Activated T-helper 1 cell treated with anti-CD3 and anti-CD28 coated beads, Interleukin-12 subunit alpha, Interleukin-12 subunit beta, Interleukin-2, Interleukin-4 antibody, amounts not matched to agents 30 ng/mL and 10 ng/mL and 1 ng/mL, durations not matched to agents 14 hours and 24 hours and 36 hours (primary cell): ENCODE data around the gene KRTAP10-2. TPM values are rescaled to one million over a fixed set of nuclear protein-coding genes. Genes with fewer than 3 reads are reported as not detected.
"Not testable (repeated sequence)": the region's sequence is repeated elsewhere in the genome, so short reads cannot be mapped to it uniquely, and the experiment has no call there.

Experiments
- DNase-seq: peaks from one replicate; pipeline ENCODE4 v3.0.0; 2021; ENCODE audit warnings: low spot score
- H3K27ac Mint-ChIP-seq: one replicate; pipeline ENCODE4 v1.8.0; 2021; ENCODE audit warnings: mild to moderate bottlenecking, mixed read lengths
- H3K27me3 Mint-ChIP-seq: one replicate; pipeline ENCODE4 v1.8.0; 2022; ENCODE audit warnings: mild to moderate bottlenecking, moderate library complexity, mixed read lengths; ENCODE audit not compliant: insufficient read depth
- H3K36me3 Mint-ChIP-seq: one replicate; pipeline ENCODE4 v1.8.0; 2021; ENCODE audit warnings: low read depth, mixed read lengths
- H3K4me1 Mint-ChIP-seq: one replicate; pipeline ENCODE4 v1.8.0; 2021; ENCODE audit warnings: low read depth, mixed read lengths
- H3K4me3 Mint-ChIP-seq: one replicate; pipeline ENCODE4 v1.8.0; 2021; ENCODE audit warnings: mild to moderate bottlenecking, moderate library complexity, mixed read lengths
- H3K9me3 Mint-ChIP-seq: one replicate; pipeline ENCODE4 v1.8.0; 2021; ENCODE audit warnings: mixed read lengths
- intact Hi-C: fragments of 100-400 bp; cut with micrococcal nuclease; formaldehyde crosslinking; loops from one replicate; pipeline ENCODE4 v1.15.1; 2024
- total RNA-seq: library from RNA; stranded (reverse); gene quantifications from 2 replicates; pipeline ENCODE4 v1.2.3, GENCODE V29; 2022

The KRTAP10-2 gene
- total RNA-seq, 1 donor from 2014 or later: not detected

DNA sequence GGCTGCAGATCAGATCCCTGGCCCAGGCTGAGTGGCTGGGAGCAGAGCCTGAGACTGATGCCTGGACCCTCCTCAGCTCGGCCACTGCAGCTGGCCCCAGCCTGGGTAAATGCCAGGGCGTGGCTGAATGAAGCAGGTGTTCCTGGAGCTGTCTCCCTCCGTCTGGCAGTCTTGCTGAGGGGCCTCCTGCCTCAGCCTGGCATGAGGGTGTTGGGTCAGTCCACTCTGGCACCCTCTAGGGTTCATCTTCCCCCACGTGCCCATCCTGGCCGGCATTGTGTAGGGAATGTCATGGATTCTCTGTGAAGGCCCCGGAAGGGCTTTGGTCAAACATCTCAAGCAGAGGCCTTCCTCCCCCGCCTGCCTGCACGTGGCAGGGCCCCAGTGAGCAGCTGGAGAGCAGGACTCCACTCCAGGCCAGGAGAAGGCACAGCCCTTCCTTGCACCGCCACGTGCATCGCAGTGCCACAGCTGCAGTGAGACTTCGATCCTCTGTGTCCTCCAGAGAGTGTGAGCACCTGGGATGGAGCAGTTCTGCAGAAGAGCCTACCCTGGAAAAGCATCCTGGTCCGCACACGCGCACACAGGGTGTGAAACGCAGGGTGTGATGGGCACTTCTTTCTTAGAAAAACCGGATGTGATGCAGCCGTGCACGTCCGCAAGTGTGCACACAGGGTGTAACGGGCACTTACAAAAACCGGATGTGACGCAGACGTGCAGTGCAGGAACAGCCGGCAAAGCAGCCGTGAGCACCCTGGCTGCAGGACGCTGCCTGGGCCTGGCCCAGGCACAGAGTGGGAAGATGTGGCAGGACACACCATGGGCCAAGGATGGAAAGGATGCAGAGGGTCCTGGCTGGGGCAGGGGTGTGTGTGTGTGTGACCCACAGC is 17.6 kb upstream of the KRTAP10-2 start:
- H3K27ac Mint-ChIP-seq: no peak overlapping the region
- intact Hi-C loops: no loop called here

DNA sequence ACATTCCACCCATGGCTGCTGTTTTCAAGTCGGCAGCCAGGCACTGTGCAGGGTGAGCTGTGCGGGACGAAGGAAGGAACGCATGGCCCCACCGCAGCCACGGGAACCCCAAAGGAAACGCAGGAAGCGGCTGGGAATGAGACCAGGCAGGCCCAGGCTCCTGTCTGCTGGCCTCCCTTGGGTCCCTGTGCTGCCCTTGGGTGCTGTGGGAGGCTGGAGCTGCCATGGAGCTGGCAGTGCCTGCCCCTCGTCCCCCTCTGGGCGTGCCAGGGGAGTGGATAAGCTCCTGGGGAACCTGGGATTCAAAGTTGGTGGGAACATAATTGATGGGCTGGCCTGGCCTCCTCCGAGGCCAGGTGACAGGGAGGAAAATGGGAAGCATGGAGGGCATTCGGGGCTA is 17.0 kb upstream of the KRTAP10-2 start:
- Mint-ChIP-seq H3K36me3 (no peaks in the 10 kb centered on the region), H3K4me1 (peaks cover 16% of the 10 kb centered on the region), H3K27ac (no peak overlapping the region), H3K27me3 (peaks cover 6% of the 10 kb centered on the region), H3K4me3 (no peak overlapping the region), H3K9me3 (peaks cover 5% of the 10 kb centered on the region)
- intact Hi-C loops: no loop called here
- DNase-seq: no peak

More for the DNA sequence above, 17.6 kb upstream of the KRTAP10-2 start:
- DNase-seq: no peak
- Mint-ChIP-seq H3K4me1 (peaks cover 16% of the 10 kb centered on the region), H3K9me3 (peaks cover 5% of the 10 kb centered on the region), H3K36me3 (no peaks in the 10 kb centered on the region), H3K4me3 (no peak overlapping the region), H3K27me3 (peaks cover 6% of the 10 kb centered on the region)

DNA sequence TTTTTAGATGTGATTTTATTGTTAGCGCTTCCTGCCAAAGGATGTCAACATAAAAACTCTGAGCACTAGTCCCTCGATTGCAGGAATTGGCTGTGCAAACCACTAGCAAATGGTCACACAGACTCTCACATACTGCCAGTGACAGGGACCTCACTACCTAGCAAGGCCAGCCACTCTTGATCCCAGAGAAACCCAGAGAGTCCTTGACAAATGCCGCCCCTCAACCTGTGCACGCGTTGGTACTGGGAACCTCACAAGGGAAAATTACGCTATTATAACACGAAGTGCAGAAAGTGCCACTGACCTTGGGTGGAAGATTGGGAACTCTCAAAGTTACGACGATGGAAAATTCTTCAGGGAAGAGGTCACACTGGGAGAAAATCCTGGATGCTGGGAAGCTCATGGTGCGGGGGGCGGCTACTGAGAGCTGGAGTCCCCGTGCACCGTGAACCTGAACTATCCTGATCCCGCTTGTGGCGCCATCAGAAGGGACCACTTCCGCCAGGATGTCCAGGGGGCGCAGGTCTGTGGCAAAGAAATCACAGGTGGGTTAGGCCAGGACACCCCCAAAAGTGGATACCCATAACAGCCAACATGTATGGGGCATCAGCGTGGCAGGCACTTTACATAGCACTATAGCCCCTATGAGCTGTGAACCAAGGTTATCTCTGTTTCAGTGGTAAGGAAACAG is 16.3 kb upstream of the KRTAP10-2 start:
- no peak overlapping the region for H3K27ac Mint-ChIP-seq
- no peak for DNase-seq
- H3K4me3 Mint-ChIP-seq: no peak overlapping the region
- intact Hi-C loops: no loop called here
- peaks cover 16% of the 10 kb centered on the region for H3K4me1 Mint-ChIP-seq
- peaks cover 6% of the 10 kb centered on the region for H3K9me3 Mint-ChIP-seq
- peaks cover 6% of the 10 kb centered on the region for H3K27me3 Mint-ChIP-seq
- no peaks in the 10 kb centered on the region for H3K36me3 Mint-ChIP-seq

DNA sequence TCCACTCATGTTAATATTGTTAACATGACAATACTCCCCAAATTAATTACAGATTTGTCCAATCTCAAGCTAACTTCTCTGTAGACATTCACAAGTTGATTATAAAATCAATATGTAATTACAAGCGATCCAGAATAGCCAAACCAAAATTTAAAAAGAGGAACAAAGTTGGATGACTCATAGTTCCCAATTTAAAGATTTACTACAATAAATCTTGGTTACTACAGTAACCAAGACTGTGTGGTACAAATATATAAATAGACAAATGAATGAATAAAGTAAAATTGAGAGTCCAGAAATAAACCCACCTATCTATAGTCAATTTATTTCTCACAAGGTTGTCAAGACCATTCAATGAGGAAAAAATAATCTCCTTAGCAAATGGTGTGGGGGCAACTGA is 15.1 kb upstream of the KRTAP10-2 start:
- no peak overlapping the region for H3K4me3 Mint-ChIP-seq
- H3K36me3 Mint-ChIP-seq: no peaks in the 10 kb centered on the region
- DNase-seq: no peak
- H3K9me3 Mint-ChIP-seq: peaks cover 10% of the 10 kb centered on the region
- peaks cover 6% of the 10 kb centered on the region for H3K27me3 Mint-ChIP-seq
- H3K4me1 Mint-ChIP-seq: peaks cover 16% of the 10 kb centered on the region
- no peak overlapping the region for H3K27ac Mint-ChIP-seq
- intact Hi-C loops: no loop called here

GRCh38 chr21:44564886-44565598 is 13.7 kb upstream of the KRTAP10-2 start:
- Mint-ChIP-seq H3K4me1 (peaks cover 16% of the 10 kb centered on the region), H3K27ac (peak overlapping the region; percentile 46), H3K36me3 (peaks cover 4% of the 10 kb centered on the region), H3K4me3 (peak overlapping the region; percentile 9), H3K27me3 (peaks cover 6% of the 10 kb centered on the region), H3K9me3 (peaks cover 15% of the 10 kb centered on the region)
- DNase-seq: no peak
- intact Hi-C loops: no loop called here

- H3K9me3 Mint-ChIP-seq: peaks cover 15% of the 10 kb centered on the region
These were observed 12.8 kb upstream of the KRTAP10-2 start for GRCh38 chr21:44564099-44564498.

DNA sequence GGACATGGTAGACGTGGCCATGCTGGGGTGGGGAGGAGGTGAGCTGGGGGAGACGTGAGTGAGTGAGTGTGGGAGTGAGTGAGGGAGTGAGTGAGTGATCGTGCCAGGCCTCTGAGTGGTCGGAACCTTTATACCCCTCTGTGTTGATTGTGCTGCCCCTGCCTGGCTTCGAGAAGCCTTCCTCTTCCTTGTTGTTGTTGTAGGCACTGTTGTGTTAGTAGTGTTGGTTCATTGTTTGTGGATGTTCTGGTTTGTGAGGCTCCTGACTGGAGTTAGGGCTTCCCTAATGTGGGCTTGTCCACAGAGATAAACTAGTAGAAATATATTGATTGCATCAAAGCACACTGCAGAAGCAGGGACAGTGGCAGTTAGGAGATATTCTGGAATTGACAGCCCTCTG is 7.4 kb upstream of the KRTAP10-2 start, which contains the start of gene KRTAP10-3:
Gene KRTAP10-3, minus strand, starts transcription at position 101 of the 400 bp plus-strand sequence. Its CDS starts 80 bp downstream, at position 21.
- no peak for DNase-seq

More at GRCh38 chr21:44564099-44564498, 12.8 kb upstream of the KRTAP10-2 start:
- Mint-ChIP-seq H3K4me1 (peaks cover 16% of the 10 kb centered on the region), H3K27ac (no peak overlapping the region), H3K27me3 (peaks cover 10% of the 10 kb centered on the region), H3K36me3 (peaks cover 4% of the 10 kb centered on the region), H3K4me3 (no peak overlapping the region)
- DNase-seq: no peak
- intact Hi-C loops: no loop called here

GRCh38 chr21:44558329-44558675 is 7.0 kb upstream of the KRTAP10-2 start:
- H3K36me3 Mint-ChIP-seq, H3K27ac Mint-ChIP-seq, DNase-seq, H3K4me3 Mint-ChIP-seq, intact Hi-C loops, H3K4me1 Mint-ChIP-seq: not testable (repeated sequence)
- peaks cover 15% of the 10 kb centered on the region for H3K9me3 Mint-ChIP-seq
- peaks cover 15% of the 10 kb centered on the region for H3K27me3 Mint-ChIP-seq

More for the DNA sequence above, 7.4 kb upstream of the KRTAP10-2 start, which contains the start of gene KRTAP10-3:
- Mint-ChIP-seq H3K36me3 (peaks cover 7% of the 10 kb centered on the region), H3K27ac (no peak within 1 kb of the TSS), H3K4me3 (no peak within 1 kb of the TSS), H3K27me3 (peaks cover 15% of the 10 kb centered on the region), H3K4me1 (no peaks in the 10 kb centered on the region), H3K9me3 (peaks cover 15% of the 10 kb centered on the region)
- intact Hi-C loops: no loop called here

DNA sequence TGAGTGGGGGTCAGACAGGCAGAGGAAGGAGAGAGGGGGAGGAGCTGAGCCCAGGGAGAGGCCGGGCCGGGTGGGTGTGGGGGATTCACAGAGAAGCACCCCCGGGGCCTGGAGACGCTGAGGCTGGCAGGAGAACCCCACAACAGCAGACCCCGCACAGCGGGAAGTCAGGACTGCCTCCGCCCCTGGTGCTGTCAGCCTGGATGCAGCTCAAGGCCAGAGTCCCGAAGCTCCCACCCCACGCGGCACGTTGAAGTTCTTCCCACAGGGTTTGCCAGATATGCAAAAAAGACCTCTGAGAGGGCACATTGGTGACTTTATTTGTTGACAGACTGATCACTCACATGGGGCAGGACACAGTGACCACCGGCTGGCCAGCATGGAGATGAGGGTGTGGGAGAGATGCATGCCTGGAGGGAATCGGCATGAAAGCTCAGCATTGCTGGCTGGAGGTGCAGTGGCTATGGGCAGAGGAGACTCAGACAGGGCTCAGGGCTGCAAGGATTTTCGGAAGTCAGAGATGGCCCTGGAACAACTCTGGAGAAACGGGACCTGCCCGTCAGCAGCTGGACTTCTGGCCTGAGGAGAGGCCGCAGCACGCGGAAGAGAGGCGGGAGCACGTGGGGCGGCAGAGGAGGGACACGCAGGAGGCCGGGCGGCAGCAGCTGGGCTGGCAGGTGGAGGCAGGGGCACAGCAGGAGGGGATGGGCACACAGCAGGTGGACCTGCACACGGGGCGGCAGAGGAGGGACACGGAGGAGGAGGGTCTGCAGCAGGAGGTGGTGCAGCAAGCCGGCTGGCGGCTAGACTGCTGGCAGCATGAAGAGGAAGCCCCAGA is 6.4 kb upstream of the KRTAP10-2 start:
- peaks cover 15% of the 10 kb centered on the region for H3K27me3 Mint-ChIP-seq
- H3K27ac Mint-ChIP-seq: no peak overlapping the region
- H3K4me3 Mint-ChIP-seq: no peak overlapping the region
- H3K9me3 Mint-ChIP-seq: peaks cover 15% of the 10 kb centered on the region
- H3K36me3 Mint-ChIP-seq: peaks cover 7% of the 10 kb centered on the region
- intact Hi-C loops: no loop called here
- DNase-seq: no peak
- H3K4me1 Mint-ChIP-seq: no peaks in the 10 kb centered on the region

- Mint-ChIP-seq H3K9me3 (peaks cover 8% of the 10 kb centered on the region), H3K27ac (no peak overlapping the region), H3K4me1 (no peaks in the 10 kb centered on the region), H3K27me3 (peaks cover 15% of the 10 kb centered on the region), H3K36me3 (peaks cover 7% of the 10 kb centered on the region), H3K4me3 (no peak overlapping the region)
- intact Hi-C loops: no loop called here
- DNase-seq: no peak
These were observed 5.6 kb upstream of the KRTAP10-2 start for GRCh38 chr21:44556879-44557278.

DNA sequence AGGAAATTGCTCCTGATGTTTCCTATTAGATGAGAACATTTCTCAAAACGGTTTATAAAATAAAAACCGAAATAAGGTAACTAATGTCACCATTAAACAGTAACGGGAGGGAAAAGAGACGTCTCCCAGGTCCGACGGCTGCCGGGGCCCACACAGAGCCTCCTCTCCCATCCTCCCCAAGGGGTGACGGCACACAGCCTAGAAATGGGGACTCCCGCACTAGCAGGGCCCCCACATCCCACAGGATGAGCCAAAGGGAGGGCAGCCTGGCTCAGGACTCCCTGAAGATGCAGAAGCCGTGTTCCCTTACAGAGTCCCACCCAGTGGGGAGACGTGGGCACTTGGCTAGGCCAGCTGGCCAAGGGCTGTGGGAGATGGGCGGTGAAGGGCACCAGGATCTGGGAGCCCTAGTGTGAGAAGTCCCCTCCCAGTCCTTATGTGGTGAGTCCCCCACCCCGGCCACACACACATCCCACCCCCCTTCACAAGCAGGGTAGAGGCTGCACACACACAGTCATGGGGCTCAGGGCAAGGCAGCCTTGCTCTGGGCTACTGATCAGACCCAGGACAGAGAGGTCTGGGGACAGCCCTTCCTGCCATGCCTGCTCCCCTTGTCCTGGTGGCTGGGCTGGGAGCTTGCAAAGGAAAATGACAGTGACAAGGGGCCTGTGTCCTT is 4.0 kb upstream of the KRTAP10-2 start:
- Mint-ChIP-seq H3K27ac (no peak overlapping the region), H3K4me3 (no peak overlapping the region), H3K4me1 (no peaks in the 10 kb centered on the region), H3K36me3 (peaks cover 3% of the 10 kb centered on the region), H3K27me3 (peaks cover 15% of the 10 kb centered on the region), H3K9me3 (peaks cover 1% of the 10 kb centered on the region)
- intact Hi-C loops: no loop called here
- no peak for DNase-seq

DNA sequence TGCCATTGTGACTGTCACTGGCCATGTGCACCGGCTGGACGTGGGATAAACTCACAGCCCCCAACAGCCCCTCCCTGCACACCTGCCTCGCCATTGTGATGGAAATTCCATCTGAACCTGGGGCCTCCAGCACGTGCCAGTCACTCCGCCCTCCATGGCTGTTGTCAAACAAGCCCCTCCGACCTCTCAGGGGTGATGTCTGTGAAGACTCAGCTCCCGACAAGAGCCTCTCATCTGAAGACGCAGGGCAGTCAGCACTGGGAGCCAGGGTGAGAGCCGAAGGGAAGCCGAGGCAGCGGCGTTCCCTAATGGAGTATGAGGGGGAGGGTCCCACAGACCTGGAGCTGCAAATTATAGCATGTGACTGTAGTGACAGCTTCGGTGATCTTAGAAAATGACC is 1.4 kb upstream of the KRTAP10-2 start:
- Mint-ChIP-seq H3K27ac (no peak overlapping the region), H3K36me3 (peaks cover 1% of the 10 kb centered on the region), H3K9me3 (peaks cover 2% of the 10 kb centered on the region), H3K27me3 (peaks cover 3% of the 10 kb centered on the region), H3K4me1 (peaks cover 3% of the 10 kb centered on the region), H3K4me3 (no peak overlapping the region)
- intact Hi-C loops: no loop called here
- no peak for DNase-seq
